GM19455 (cell line): ENCODE results near the gene STAT4.

Experiments used
- ATAC-seq: cut with Tn5 transposase; IDR thresholded peaks from one replicate; pipeline ENCODE4 v1.9.1; 2021; ENCODE audit not compliant: unreplicated experiment

STAT4 gene

GRCh38 chr2:191150600-191151330 lies at the start of gene STAT4:
Gene STAT4 (minus strand): TSS chr2:191150994. CDS start chr2:191148203, 2,791 bp downstream.
- peak; percentile 85 for ATAC-seq

GRCh38 chr2:191199929-191200512 lies 49.2 kb upstream of the STAT4 start:
- no peak for ATAC-seq

DNA sequence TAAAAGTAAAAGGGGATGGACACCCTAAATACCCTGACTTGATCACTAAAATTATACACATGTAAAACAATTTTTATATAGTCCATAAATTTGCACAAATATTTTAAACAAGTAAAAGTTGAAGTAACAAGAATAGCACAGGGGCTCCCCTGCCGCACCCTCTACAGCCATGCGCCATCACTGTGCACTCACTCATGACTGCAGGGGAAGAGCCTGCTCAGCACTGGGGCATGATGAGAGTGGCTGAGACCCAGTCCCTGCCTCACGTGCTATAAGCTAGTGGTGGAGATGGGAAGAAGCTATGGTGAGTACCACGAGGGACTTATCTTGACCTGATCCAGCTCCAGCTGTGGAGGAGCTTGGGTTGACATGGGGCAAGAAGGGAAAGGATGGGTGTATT lies 47.5 kb upstream of the STAT4 start:
- no peak for ATAC-seq

DNA sequence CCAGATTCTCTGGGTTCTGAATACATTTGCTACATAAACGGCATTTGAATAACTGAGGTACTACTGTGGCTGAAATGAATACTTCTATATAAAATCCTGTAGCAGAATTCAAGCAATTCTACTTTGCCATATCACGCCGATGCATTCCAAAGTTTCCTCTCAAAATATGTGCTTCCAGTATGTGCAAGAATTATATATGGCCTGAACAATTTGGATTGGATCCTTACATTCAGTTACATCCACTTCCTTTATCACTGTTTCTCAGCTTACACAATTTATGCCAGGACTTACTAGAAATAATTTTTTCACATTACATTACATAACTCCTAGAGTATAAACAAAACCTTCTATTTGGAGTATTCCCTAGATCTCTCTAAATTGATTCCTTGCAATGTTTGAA lies 46.3 kb upstream of the STAT4 start:
- no peak for ATAC-seq

DNA sequence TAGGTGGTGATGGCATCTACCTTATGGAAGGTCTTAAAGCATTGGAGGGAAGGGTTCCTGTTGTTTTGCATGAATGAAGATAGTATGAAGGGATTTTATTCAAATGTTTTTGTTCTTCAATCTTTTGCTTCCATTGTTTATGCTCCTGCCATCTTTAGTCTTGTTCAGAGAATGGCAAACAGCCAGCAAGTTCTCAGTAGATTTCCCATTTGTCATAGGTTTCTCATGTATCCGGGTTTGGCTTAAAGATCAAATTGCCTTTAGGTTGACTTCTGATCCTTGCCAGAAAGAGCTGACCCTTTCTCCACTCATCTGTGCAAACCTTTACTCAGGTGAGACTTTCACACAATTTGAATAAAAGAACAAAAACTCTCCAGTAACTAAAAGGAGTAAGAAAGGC lies 44.2 kb upstream of the STAT4 start:
- ATAC-seq = no peak

DNA sequence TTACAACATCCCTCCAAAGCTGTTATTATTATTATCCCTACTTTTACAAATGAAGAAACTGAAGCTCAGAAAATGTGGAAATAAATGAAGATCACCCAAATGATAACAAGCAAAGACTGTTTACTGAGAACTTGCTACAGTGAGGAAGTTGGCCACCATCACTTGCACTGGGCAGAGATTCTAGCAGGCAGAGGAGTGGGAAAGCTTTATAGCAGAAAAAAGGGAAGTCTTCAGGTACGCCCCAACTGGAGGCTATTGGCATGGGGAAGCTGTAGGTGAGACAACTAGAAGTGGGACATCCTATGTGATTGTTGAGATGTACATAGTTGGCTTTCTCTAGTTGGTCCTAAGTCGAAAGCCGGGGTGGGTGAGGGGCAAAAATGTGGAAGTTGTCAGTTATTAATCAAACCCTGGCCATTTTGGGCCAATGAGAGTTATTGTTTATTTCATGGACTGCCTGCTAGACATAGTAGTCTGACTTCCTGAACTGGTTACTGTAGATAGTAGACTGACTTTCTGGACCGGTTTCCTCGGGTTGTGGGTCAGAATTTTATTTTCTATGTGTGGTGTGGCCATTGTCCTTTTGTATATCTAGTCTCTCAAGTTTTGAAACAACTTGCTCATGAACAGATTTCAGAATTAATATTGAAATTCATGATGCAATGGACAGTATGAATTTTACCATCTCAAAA lies 40.2 kb upstream of the STAT4 start:
- ATAC-seq = no peak

GRCh38 chr2:191190435-191190834 lies 39.6 kb upstream of the STAT4 start:
- ATAC-seq = no peak

GRCh38 chr2:191189112-191189635 lies 38.4 kb upstream of the STAT4 start:
- no peak for ATAC-seq

- ATAC-seq = no peak
These were observed 37.8 kb upstream of the STAT4 start for GRCh38 chr2:191188550-191189093.

DNA sequence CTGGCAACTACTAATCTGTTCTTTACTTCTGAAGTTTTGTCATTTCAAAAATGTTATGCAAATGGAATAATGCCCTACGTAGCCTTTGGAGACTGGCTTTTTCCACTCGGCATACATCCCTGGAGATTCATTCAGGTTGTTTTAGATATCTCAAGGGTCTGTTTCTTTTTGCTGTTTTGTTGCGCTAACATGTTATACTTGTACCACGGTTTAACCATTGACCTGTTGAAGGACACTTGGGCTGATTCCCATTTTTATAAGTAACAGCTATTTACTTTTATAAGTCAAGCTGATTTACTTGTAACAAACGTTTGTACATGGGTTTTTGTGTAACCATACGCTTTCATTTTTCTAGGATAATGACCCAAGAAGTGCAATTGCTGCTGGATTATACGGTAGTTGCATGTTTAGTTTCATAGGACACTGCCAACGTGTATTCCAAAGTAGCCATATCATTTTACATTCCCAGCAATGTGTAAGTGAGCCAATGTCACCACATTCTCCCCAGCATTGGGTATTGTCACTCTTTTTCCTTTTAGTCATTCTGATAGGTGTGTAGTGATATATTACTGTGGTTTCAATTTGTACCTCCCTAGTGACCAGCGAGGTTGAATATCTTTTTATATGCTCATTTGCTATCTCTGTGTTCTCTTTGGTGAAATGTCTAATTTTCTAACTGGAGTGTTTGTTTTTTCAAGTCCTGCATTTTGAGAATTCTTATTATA lies 36.5 kb upstream of the STAT4 start:
- ATAC-seq = no peak

DNA sequence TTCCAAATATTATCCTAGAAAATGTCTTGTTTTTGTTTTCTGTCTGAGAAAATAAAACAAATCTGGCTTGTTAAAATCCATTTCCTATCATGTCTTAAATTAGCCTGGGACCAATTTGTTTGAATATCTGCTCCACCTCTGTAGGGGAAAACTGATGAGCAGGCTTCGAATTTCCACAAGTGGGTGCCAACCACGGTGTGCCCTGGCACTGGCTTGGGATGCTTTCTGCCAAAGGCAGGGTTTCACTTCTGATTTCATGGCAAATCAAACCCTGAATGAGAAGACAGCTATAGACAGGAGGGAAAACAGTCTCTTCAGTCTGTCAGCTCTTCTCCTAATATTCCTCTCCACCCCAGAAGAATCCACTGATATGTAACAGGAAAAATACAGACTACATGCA lies 33.7 kb upstream of the STAT4 start:
- no peak for ATAC-seq

DNA sequence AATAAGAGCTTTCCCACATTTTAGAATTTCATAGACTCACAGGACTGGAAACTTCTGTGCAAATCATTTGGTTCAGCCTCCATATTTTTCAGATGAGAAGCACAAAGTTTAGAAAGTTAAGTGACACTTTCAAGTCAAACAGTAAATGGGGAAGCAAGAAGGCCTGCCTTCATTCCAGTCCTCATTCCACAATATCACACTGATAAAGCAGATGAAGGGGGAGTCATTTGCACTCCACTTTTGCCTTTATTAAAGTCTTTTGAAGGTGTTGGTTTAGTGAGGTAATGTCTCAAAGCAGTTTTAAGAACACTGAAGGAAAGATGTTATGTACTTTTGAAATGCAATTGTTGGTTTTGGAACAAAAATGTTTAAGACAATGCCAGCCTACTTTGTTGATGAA lies 32.7 kb upstream of the STAT4 start:
- no peak for ATAC-seq

DNA sequence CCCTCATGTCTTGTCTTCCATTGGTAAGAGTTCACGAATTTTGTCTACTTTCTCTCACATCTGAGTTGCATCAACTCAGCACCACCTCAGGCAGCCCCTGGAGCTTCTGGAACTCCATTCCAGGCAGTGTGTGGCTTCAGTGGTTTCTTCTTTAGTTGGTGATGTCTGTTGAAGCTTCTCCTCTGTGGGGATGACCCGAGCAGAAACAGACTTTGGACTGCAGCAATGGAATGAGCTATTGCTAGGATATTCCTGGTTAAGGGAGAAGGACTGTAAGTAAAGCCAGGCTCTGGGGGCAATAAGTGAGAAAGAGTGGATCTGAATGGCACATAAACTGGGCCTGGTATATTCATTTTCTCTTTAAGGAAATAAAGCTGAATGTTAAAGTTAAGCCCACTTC lies 32.3 kb upstream of the STAT4 start:
- ATAC-seq = no peak

DNA sequence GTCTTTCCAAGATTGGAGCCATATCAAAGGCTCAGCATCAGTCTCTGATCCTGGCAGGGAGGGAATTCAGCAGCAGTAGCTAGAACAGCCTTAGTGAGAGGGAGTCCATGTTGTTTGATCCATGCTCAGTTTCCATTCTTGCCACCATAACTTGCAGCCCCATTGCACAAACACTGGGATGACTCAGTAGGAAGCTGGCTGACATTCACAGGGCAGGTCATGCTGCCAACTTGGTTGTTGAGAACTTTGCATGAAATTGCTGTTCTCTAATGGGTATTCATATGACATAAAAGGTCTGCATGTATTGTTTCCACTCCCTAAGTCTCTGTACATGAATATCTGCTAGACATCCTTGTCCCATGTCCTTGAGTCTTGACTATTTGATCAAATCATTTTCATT lies 29.9 kb upstream of the STAT4 start:
- ATAC-seq = no peak

- no peak for ATAC-seq
These were observed 29.5 kb upstream of the STAT4 start for GRCh38 chr2:191180276-191180675.

DNA sequence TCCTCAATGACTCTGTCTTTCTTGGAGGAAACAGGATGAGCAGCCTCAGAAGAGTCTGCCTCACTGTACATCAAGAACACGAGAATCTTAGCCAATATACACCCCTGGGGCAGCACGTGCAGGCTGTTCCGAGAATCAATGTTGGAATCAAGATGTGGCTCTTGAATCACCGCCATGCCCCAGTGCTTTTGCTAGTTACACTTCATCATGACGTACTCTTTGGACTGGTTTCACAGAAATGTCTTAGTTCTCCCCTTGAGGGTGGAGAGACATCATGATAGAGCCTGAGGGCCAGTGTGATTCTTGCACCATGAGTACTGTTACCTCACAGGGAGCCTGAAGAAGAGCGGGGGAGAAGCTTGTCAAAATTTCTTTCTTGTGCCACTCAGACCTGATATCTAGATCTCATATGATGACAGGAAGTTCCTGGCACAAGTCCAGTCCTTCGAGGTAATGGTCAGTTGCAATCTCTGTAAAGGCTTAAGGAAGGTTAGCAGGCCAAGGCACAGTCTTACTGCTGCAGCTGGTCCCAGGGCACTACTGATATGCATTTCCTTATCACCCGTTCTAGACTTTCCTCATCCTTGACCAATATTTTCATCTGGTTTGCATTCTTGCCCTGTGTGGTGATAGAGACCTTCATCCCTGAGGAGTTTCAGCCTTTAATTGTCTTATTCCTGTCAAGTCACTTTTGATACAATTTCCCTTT lies 28.2 kb upstream of the STAT4 start:
- ATAC-seq = no peak

DNA sequence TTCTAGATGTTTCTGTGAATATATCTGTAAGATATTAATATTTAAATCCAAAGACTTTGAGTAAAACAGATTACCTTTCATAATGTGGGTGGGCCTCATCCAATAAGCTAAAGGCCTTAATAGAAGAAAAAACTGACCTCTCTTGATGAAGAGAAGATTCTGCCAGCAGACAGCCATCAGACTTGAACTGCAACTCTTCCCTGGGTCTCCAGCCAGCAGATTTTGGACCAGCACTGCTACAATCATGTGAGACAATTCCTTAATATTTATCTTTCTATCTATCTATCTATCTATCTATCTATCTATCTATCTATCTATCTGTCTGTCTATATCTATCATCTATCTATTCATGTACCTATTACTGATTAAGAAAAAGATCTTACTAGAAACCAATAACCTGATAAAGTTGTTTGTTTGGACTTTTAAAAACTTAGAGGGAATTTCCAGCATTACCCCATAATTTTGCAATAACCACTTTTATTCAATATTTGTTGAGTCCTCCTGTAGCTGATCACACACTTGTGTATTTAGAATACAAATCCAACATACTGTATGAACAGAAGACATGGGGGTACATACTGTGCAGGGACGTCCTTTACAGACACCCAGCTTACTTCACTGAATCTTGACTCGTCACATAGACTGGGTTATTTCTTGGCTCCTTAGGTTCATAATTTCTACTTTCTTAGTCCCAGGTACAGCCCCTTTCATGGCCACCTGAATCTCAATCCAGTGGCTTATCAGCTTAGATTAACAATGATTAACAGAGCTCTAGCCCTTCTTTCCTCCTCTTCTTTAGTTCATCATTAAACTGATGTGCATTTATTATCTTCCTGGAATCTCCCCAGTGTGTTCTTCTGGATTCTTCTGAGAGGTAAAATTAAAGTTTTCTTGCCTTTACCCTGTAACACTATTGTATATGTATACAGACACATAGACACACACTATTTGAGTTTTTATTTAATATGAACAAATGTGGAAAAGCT lies 27.2 kb upstream of the STAT4 start:
- ATAC-seq = no peak

- no peak for ATAC-seq
These were observed 26.1 kb upstream of the STAT4 start for GRCh38 chr2:191176801-191177438.

DNA sequence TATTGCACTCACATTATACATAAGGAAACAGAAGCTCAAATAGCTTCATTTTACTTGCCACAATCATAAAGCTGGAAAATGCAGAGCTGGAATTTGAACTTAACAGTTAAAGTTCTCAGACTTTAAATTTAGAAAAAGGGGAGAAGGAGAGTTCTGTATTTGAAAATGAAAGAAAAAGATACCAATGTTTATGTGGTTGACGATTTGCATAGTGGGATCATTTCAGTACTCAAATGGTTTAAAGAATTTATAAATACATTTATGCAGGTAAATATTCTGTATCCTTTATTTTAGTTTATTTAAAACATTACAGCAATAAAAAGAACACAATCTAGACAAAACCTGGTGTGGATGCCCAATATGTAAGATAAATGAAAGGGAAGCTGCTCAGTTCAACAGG lies 25.5 kb upstream of the STAT4 start:
- ATAC-seq = no peak
